ENCODE results near the gene PLCB2.

The PLCB2 gene

GRCh38 chr15:40328176-40328575 lies 20.4 kb upstream of the PLCB2 start:
- no peak for DNase-seq (ENCODE audit: low read depth in 2 of 2, low spot score in 1 of 2)

GRCh38 chr15:40327457-40327856 lies 19.7 kb upstream of the PLCB2 start:
- no peak for DNase-seq (ENCODE audit: low read depth in 2 of 2, low spot score in 1 of 2)

GRCh38 chr15:40325700-40326099 lies 18.0 kb upstream of the PLCB2 start:
- no peak for DNase-seq (ENCODE audit: low read depth in 2 of 2, low spot score in 1 of 2)

- DNase-seq (ENCODE audit: low read depth in 2 of 2, low spot score in 1 of 2): no peak
These were observed 17.5 kb upstream of the PLCB2 start for GRCh38 chr15:40325188-40325587.

- no peak for DNase-seq (ENCODE audit: low read depth in 2 of 2, low spot score in 1 of 2)
These were observed 16.5 kb upstream of the PLCB2 start for GRCh38 chr15:40323953-40324937.

GRCh38 chr15:40323239-40323952 lies 15.7 kb upstream of the PLCB2 start, which contains the start of gene INAFM2:
Gene INAFM2 (plus strand): TSS chr15:40323692. CDS start chr15:40324056, 364 bp downstream.
- DNase-seq (ENCODE audit: low read depth in 2 of 2, low spot score in 1 of 2): peak; percentile 74 to 82

- DNase-seq (ENCODE audit: low read depth in 2 of 2, low spot score in 1 of 2): no peak
These were observed 14.9 kb upstream of the PLCB2 start for GRCh38 chr15:40322531-40323238.

GRCh38 chr15:40320931-40321371 lies 13.2 kb upstream of the PLCB2 start:
- no peak for DNase-seq (ENCODE audit: low read depth in 2 of 2, low spot score in 1 of 2)

- no peak for DNase-seq (ENCODE audit: low read depth in 2 of 2, low spot score in 1 of 2)
These were observed 12.7 kb upstream of the PLCB2 start for GRCh38 chr15:40320409-40320808.

- no peak for DNase-seq (ENCODE audit: low read depth in 2 of 2, low spot score in 1 of 2)
These were observed 9.8 kb upstream of the PLCB2 start for GRCh38 chr15:40317580-40317979.

- no peak for DNase-seq (ENCODE audit: low read depth in 2 of 2, low spot score in 1 of 2)
These were observed 9.2 kb upstream of the PLCB2 start for GRCh38 chr15:40316931-40317330.

- DNase-seq (ENCODE audit: low read depth in 2 of 2, low spot score in 1 of 2): no peak
These were observed 7.1 kb upstream of the PLCB2 start for GRCh38 chr15:40314723-40315276.

- DNase-seq (ENCODE audit: low read depth in 2 of 2, low spot score in 1 of 2): no peak
These were observed 6.0 kb upstream of the PLCB2 start for GRCh38 chr15:40313531-40314398.

GRCh38 chr15:40312370-40313158 lies 4.8 kb upstream of the PLCB2 start:
- DNase-seq (ENCODE audit: low read depth in 2 of 2, low spot score in 1 of 2): no peak

- DNase-seq (ENCODE audit: low read depth in 2 of 2, low spot score in 1 of 2): no peak
These were observed 3.3 kb upstream of the PLCB2 start for GRCh38 chr15:40310993-40311392.

- peak in 1 of 2 donors; percentile 32 for DNase-seq (ENCODE audit: low read depth in 2 of 2, low spot score in 1 of 2)
These were observed 2.5 kb upstream of the PLCB2 start for GRCh38 chr15:40310001-40310959.

- no peak for DNase-seq (ENCODE audit: low read depth in 2 of 2, low spot score in 1 of 2)
These were observed 1.7 kb upstream of the PLCB2 start for GRCh38 chr15:40309344-40309862.

GRCh38 chr15:40306908-40307307 lies 827 bp downstream of the PLCB2 start:
- no peak for DNase-seq (ENCODE audit: low read depth in 2 of 2, low spot score in 1 of 2)
